HL-60 (cell line): ENCODE results near the gene MDN1.

ENCODE experiments used
- POLR2AphosphoS5 ChIP-seq: IDR thresholded peaks from 2 replicates; pipeline ENCODE4 v1.6.1; 2012; ENCODE audit warnings: low read depth
- TF ChIP-seq, protein P1 (sequence below): IDR thresholded peaks from one replicate; pipeline ENCODE4 v1.5.1; 2011; ENCODE audit warnings: low read length, control low read depth, inconsistent platforms; ENCODE audit not compliant: insufficient read depth

- TF ChIP-seq, protein P1, sequence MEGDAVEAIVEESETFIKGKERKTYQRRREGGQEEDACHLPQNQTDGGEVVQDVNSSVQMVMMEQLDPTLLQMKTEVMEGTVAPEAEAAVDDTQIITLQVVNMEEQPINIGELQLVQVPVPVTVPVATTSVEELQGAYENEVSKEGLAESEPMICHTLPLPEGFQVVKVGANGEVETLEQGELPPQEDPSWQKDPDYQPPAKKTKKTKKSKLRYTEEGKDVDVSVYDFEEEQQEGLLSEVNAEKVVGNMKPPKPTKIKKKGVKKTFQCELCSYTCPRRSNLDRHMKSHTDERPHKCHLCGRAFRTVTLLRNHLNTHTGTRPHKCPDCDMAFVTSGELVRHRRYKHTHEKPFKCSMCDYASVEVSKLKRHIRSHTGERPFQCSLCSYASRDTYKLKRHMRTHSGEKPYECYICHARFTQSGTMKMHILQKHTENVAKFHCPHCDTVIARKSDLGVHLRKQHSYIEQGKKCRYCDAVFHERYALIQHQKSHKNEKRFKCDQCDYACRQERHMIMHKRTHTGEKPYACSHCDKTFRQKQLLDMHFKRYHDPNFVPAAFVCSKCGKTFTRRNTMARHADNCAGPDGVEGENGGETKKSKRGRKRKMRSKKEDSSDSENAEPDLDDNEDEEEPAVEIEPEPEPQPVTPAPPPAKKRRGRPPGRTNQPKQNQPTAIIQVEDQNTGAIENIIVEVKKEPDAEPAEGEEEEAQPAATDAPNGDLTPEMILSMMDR = no peak
- no peak for TF ChIP-seq POLR2AphosphoS5
Observed at GRCh38 chr6:89655122-89655521, 164.5 kb downstream of the MDN1 start.
